Measurements from ENCODE around the gene PLEKHA5.

Gene PLEKHA5

GRCh38 chr12:19140381-19141236, 11.1 kb downstream of the PLEKHA5 start:
- no peak overlapping the region for H3K27ac ChIP-seq
- DNase-seq (ENCODE audit: low spot score), result no peak
- H3K4me3 ChIP-seq, result no peak overlapping the region
- no peak for TF ChIP-seq CTCF (IDR thresholded peaks at IDR 0.05)

GRCh38 chr12:19142499-19142898, 13.0 kb downstream of the PLEKHA5 start:
- no peak for TF ChIP-seq CTCF (IDR thresholded peaks at IDR 0.05)
- DNase-seq (ENCODE audit: low spot score), result no peak
- Histone ChIP-seq H3K27ac (no peak overlapping the region), H3K4me3 (no peak overlapping the region)

- DNase-seq (ENCODE audit: low spot score), result no peak
- H3K4me3 ChIP-seq, result no peak overlapping the region
- TF ChIP-seq CTCF (IDR thresholded peaks at IDR 0.05), result no peak
- H3K27ac ChIP-seq, result no peak overlapping the region
Observed at GRCh38 chr12:19144287-19144686, 14.8 kb downstream of the PLEKHA5 start.

GRCh38 chr12:19144985-19145384, 15.5 kb downstream of the PLEKHA5 start:
- TF ChIP-seq CTCF (IDR thresholded peaks at IDR 0.05), result no peak
- DNase-seq (ENCODE audit: low spot score), result no peak
- H3K27ac ChIP-seq, result no peak overlapping the region
- no peak overlapping the region for H3K4me3 ChIP-seq

- no peak for TF ChIP-seq CTCF (IDR thresholded peaks at IDR 0.05)
- DNase-seq (ENCODE audit: low spot score), result no peak
- Histone ChIP-seq H3K27ac (no peak overlapping the region), H3K4me3 (no peak overlapping the region)
Observed at GRCh38 chr12:19148860-19149259, 19.3 kb downstream of the PLEKHA5 start.

- no peak for TF ChIP-seq CTCF (IDR thresholded peaks at IDR 0.05)
- Histone ChIP-seq H3K27ac (no peak overlapping the region), H3K4me3 (no peak overlapping the region)
- no peak for DNase-seq (ENCODE audit: low spot score)
Observed at GRCh38 chr12:19150273-19150900, 20.9 kb downstream of the PLEKHA5 start.

GRCh38 chr12:19151298-19151697, 21.8 kb downstream of the PLEKHA5 start:
- TF ChIP-seq CTCF (IDR thresholded peaks at IDR 0.05), result no peak
- no peak for DNase-seq (ENCODE audit: low spot score)
- Histone ChIP-seq H3K4me3 (no peak overlapping the region), H3K27ac (no peak overlapping the region)

All from coronary artery (tissue), 2 donors.